H1 (cell line): ENCODE results near the gene DHTKD1. TPM values are rescaled to one million over a fixed set of nuclear protein-coding genes. Genes with fewer than 3 reads are reported as not detected.

Experiments
- CTCF ChIA-PET: fragments of 300-600 bp; sonication (Branson Sonifier 250); formaldehyde crosslinking; loops from one replicate; lab custom pipeline; 2021; ENCODE audit not compliant: partially characterized antibody; lab: Charles Lee
- POLR2A ChIA-PET: fragments of 300-600 bp; sonication (Branson Sonifier 250); formaldehyde crosslinking; loops from one replicate; lab custom pipeline; 2021; ENCODE audit warnings: inconsistent platforms; ENCODE audit not compliant: partially characterized antibody; lab: Charles Lee
- DNase-seq, 2 experiments: peaks; one replicate each; pipeline versions ENCODE4 v3.0.0 to v3.0.0-alpha.2; 2010 to 2022; ENCODE audit warnings: low spot score in 2 of 2, low read depth in 1 of 2, mixed read lengths in 1 of 2
- FAIRE-seq: peaks from 2 replicates; lab custom pipeline; 2011; peaks lifted over from hg19 to GRCh38; lab: Jason Lieb, UNC
- H2AFZ ChIP-seq: 2 replicates; pipeline ENCODE4 v1.8.1; 2012; ENCODE audit warnings: low read length, inconsistent platforms
- H2AK5ac ChIP-seq: 2 replicates; pipeline ENCODE4 v1.6.1; 2013; ENCODE audit warnings: low read depth, low read length
- H2BK120ac ChIP-seq: replicated peaks from 2 replicates; pipeline ENCODE3; 2013; ENCODE audit warnings: low read depth, low read length, inconsistent platforms
- H2BK12ac ChIP-seq: 2 replicates; pipeline ENCODE4 v1.6.1; 2013; ENCODE audit warnings: low read depth, low read length
- H2BK15ac ChIP-seq: 2 replicates; pipeline ENCODE4 v1.6.1; 2013; ENCODE audit warnings: low read length
- H2BK20ac ChIP-seq: 2 replicates; pipeline ENCODE4 v1.6.1; 2013; ENCODE audit warnings: low read length
- H2BK5ac ChIP-seq: 2 replicates; pipeline ENCODE4 v1.6.1; 2013; ENCODE audit warnings: low read depth, low read length
- H3K14ac ChIP-seq: 2 replicates; pipeline ENCODE4 v1.6.1; 2013; ENCODE audit warnings: inconsistent platforms; ENCODE audit not compliant: insufficient read length
- H3K18ac ChIP-seq: 2 replicates; pipeline ENCODE4 v1.6.1; 2013; ENCODE audit warnings: low read length; ENCODE audit errors: extremely low read depth
- H3K23ac ChIP-seq: 2 replicates; pipeline ENCODE4 v1.6.1; 2013; ENCODE audit warnings: inconsistent platforms; ENCODE audit not compliant: insufficient read length
- H3K23me2 ChIP-seq: 2 replicates; pipeline ENCODE4 v1.6.1; 2013; ENCODE audit warnings: low read depth, low read length
- H3K27ac ChIP-seq: 2 replicates; pipeline ENCODE4 v1.6.1; 2011; ENCODE audit warnings: low read depth, low read length, inconsistent platforms
- H3K27me3 ChIP-seq, 4 experiments: replicated peaks in 1 of 4; 1 replicate in 1 of 4; 2 replicates in 3 of 4; pipeline versions ENCODE4 v1.6.1 to v1.8.1; 2011 to 2013; ENCODE audit warnings: low read length in 3 of 4, mild to moderate bottlenecking in 3 of 4, inconsistent platforms in 2 of 4, mixed read lengths in 2 of 4, moderate library complexity in 1 of 4; ENCODE audit not compliant: control insufficient read depth in 3 of 4, insufficient read depth in 3 of 4; ENCODE audit errors: extremely low read depth in 1 of 4
- H3K36me3 ChIP-seq, 4 experiments: 2 replicates each; pipeline versions ENCODE4 v1.6.1 to v1.8.1; 2011 to 2013; ENCODE audit warnings: mild to moderate bottlenecking in 4 of 4, low read length in 3 of 4, moderate library complexity in 2 of 4, control low read depth in 1 of 4, inconsistent platforms in 1 of 4; ENCODE audit not compliant: insufficient read depth in 4 of 4, control insufficient read depth in 2 of 4
- H3K4ac ChIP-seq: replicated peaks from 2 replicates; pipeline ENCODE3; 2013; ENCODE audit warnings: low read length, low read depth, mixed read lengths, inconsistent platforms; ENCODE audit not compliant: insufficient read length
- H3K4me1 ChIP-seq, 4 experiments: replicated peaks in 1 of 4; 1 replicate in 1 of 4; 2 replicates in 3 of 4; pipeline versions ENCODE4 v1.6.1 to v1.8.1; 2011 to 2013; ENCODE audit warnings: low read length in 3 of 4, inconsistent platforms in 2 of 4, mixed read lengths in 1 of 4; ENCODE audit not compliant: insufficient read depth in 4 of 4, control insufficient read depth in 3 of 4
- H3K4me2 ChIP-seq, 2 experiments: 2 replicates each; pipeline versions ENCODE4 v1.6.1 to v1.8.1; 2011 to 2013; ENCODE audit warnings: low read depth in 2 of 2, low read length in 2 of 2, control low read depth in 1 of 2, inconsistent platforms in 1 of 2, mild to moderate bottlenecking in 1 of 2; ENCODE audit not compliant: insufficient read depth in 1 of 2
- H3K4me3 ChIP-seq, 4 experiments: fragments of 200-600, 300-600 bp in 1 of 4; sonication (generic), shearing (Covaris generic), sonication (Bioruptor Twin) in 1 of 4; 2 replicates each; pipeline versions ENCODE4 v1.5.1 to v1.8.1; 2011 to 2016; ENCODE audit warnings: low read length in 4 of 4, low read depth in 3 of 4, control low read depth in 2 of 4, inconsistent platforms in 2 of 4, mild to moderate bottlenecking in 2 of 4, mixed read lengths in 1 of 4, moderate library complexity in 1 of 4; ENCODE audit not compliant: insufficient read depth in 2 of 4; ENCODE audit errors: extremely low read depth in 1 of 4
- H3K56ac ChIP-seq: replicated peaks from 2 replicates; pipeline ENCODE3; 2013; ENCODE audit warnings: low read depth, mild to moderate bottlenecking, mixed read lengths, low read length, inconsistent platforms; ENCODE audit not compliant: insufficient read length
- H3K79me1 ChIP-seq: 2 replicates; pipeline ENCODE4 v1.6.1; 2013; ENCODE audit warnings: low read depth, low read length, control low read depth
- H3K79me2 ChIP-seq, 2 experiments: 2 replicates each; pipeline versions ENCODE4 v1.6.1 to v1.8.1; 2012 to 2013; ENCODE audit warnings: low read length in 2 of 2, mild to moderate bottlenecking in 2 of 2, inconsistent platforms in 1 of 2; ENCODE audit not compliant: insufficient read depth in 2 of 2, control insufficient read depth in 1 of 2
- H3K9ac ChIP-seq, 4 experiments: replicated peaks in 1 of 4; 1 replicate in 1 of 4; 2 replicates in 3 of 4; pipeline versions ENCODE4 v1.6.1 to v1.8.1; 2011 to 2013; ENCODE audit warnings: low read depth in 3 of 4, low read length in 3 of 4, control low read depth in 2 of 4, mild to moderate bottlenecking in 2 of 4, moderate library complexity in 2 of 4, inconsistent platforms in 1 of 4; ENCODE audit errors: extremely low read depth in 1 of 4
- H3K9me3 ChIP-seq, 2 experiments: 2 replicates each; pipeline versions ENCODE4 v1.6.1 to v1.8.1; 2012 to 2013; ENCODE audit warnings: mild to moderate bottlenecking in 2 of 2, moderate library complexity in 2 of 2, control low read depth in 1 of 2, inconsistent platforms in 1 of 2, low read depth in 1 of 2, low read length in 1 of 2, mixed read lengths in 1 of 2; ENCODE audit not compliant: insufficient read depth in 2 of 2
- H4K20me1 ChIP-seq, 2 experiments: replicated peaks in 1 of 2; 2 replicates each; pipeline versions ENCODE3 to v1.8.1; 2011 to 2013; ENCODE audit warnings: inconsistent platforms in 2 of 2, low read length in 2 of 2, mild to moderate bottlenecking in 1 of 2; ENCODE audit not compliant: insufficient read depth in 2 of 2, control insufficient read depth in 1 of 2
- H4K5ac ChIP-seq: 2 replicates; pipeline ENCODE4 v1.6.1; 2013; ENCODE audit warnings: low read length, low read depth, mixed read lengths, inconsistent platforms; ENCODE audit not compliant: insufficient read length
- H4K8ac ChIP-seq: 2 replicates; pipeline ENCODE4 v1.8.0; 2013; ENCODE audit warnings: mild to moderate bottlenecking, moderate library complexity, low read length, inconsistent platforms; ENCODE audit not compliant: insufficient read depth; ENCODE audit errors: extremely low read depth
- H4K91ac ChIP-seq: replicated peaks from 2 replicates; pipeline ENCODE3; 2013; ENCODE audit warnings: low read length, mixed read lengths, inconsistent platforms; ENCODE audit not compliant: insufficient read length
- CREB1 ChIP-seq: IDR thresholded peaks from 2 replicates; pipeline ENCODE4 v1.6.1; 2012; ENCODE audit warnings: inconsistent platforms
- KDM1A ChIP-seq: fragments of 200-600, 300-600 bp; sonication (generic); IDR thresholded peaks from 2 replicates; pipeline ENCODE4 v1.7.1; 2016; ENCODE audit warnings: mild to moderate bottlenecking, low read length, borderline replicate concordance
- KDM4A ChIP-seq: IDR thresholded peaks from one replicate; pipeline ENCODE4 v1.7.1; 2012; ENCODE audit warnings: low read depth, mild to moderate bottlenecking, moderate library complexity, low read length, inconsistent platforms; ENCODE audit not compliant: severe bottlenecking
- MAX ChIP-seq: IDR thresholded peaks from 2 replicates; pipeline ENCODE4 v1.6.1; 2012; ENCODE audit warnings: inconsistent platforms
- SAP30 ChIP-seq: fragments of 300-600 bp; sonication (generic); IDR thresholded peaks from 2 replicates; pipeline ENCODE4 v1.7.1; 2012; ENCODE audit warnings: low read length, moderate library complexity, mild to moderate bottlenecking, inconsistent platforms; ENCODE audit not compliant: insufficient read depth, insufficient replicate concordance
- TEAD4 ChIP-seq: IDR thresholded peaks from 2 replicates; pipeline ENCODE4 v1.6.1; 2012; ENCODE audit warnings: low read depth, low read length, inconsistent platforms, mixed read lengths
- WGBS, 2 experiments: shearing (Covaris generic) in 1 of 2; methylation state at CpG; one replicate each; pipeline versions ENCODE4 v1.1.6 to v1.1.7; 2013 to 2015; ENCODE audit warnings: low lambda C conversion rate in 2 of 2, mixed read lengths in 2 of 2, inconsistent platforms in 1 of 2, low coverage in 1 of 2, missing lambda C conversion rate in 1 of 2; ENCODE audit not compliant: insufficient replicate concordance in 2 of 2, insufficient coverage in 1 of 2, insufficient read length in 1 of 2; ENCODE audit errors: extremely low coverage in 1 of 2, missing lambda C conversion rate in 1 of 2; 5-methylcytosine and 5-hydroxymethylcytosine counted together
- polyA plus RNA-seq, 7 experiments: library from polyadenylated mRNA; depleted of rRNA in 3 of 7; stranded (reverse) in 5 of 7; unstranded in 2 of 7; fragments of >200 nt in 5 of 7; fragments of 200-250 nt in 2 of 7; gene quantifications; 1 replicate in 5 of 7; 2 replicates in 1 of 7; 4 replicates in 1 of 7; pipeline versions ENCODE4 v1.2.1 to v1.2.3, GENCODE V29; 2011 to 2013; ENCODE audit warnings: missing spikeins in 2 of 7, mixed read lengths in 2 of 7
- total RNA-seq: library from RNA; stranded (reverse); fragmentation: NEBNext Ultra II Directional; extraction: Animal tissue kit (Norgen Biotek cat#: 25700); gene quantifications from 2 replicates; pipeline ENCODE4 v1.2.1, GENCODE V29; 2021

The DHTKD1 gene
- total and polyA plus RNA-seq, 2 of the 8 experiments (the other 6 are each of a cell fraction or from before 2014, with no cell fraction given) = 49.8 to 74.9 TPM

- H3K18ac ChIP-seq = no peak overlapping the region
- H3K56ac ChIP-seq = no peak overlapping the region
- no peak overlapping the region for H4K5ac ChIP-seq
- POLR2A ChIA-PET = interaction anchor here (3.9 kb wide), 1 partner anchor 11 kb away, joined by 17 read pairs; the partner anchor contains the start of gene UPF2
- H2BK120ac ChIP-seq = no peak overlapping the region
- H2BK5ac ChIP-seq = no peak overlapping the region
- H3K27me3 ChIP-seq = no peaks in the 10 kb centered on the region
- peaks cover 4% of the 10 kb centered on the region for H3K79me1 ChIP-seq
- no peak overlapping the region for H3K4me3 ChIP-seq
- H3K23ac ChIP-seq = no peak overlapping the region
- TF ChIP-seq KDM1A = no peak
- no peak for TF ChIP-seq KDM4A
- TF ChIP-seq SAP30 = no peak
- TF ChIP-seq CREB1 = no peak
- no peak for TF ChIP-seq MAX
- no peak for TF ChIP-seq TEAD4
- CTCF ChIA-PET = interaction anchor here (0.6 to 1.2 kb wide), 2 partner anchors 9 to 202 kb away, joined by 4 to 5 read pairs; no protein-coding TSS in a partner anchor
- WGBS, 2 experiments = 88% methylated on average over 4 of the region's 4 CpGs; no CpG with 5 or more reads in 1 of the 2 experiments
- no peaks in the 10 kb centered on the region for H3K23me2 ChIP-seq
- peaks cover 0 to 4% of the 10 kb centered on the region in 2 experiments for H4K20me1 ChIP-seq
- no peaks in the 10 kb centered on the region for H3K9me3 ChIP-seq
- no peak for DNase-seq
- H3K4ac ChIP-seq = no peak overlapping the region
- no peak overlapping the region for H3K27ac ChIP-seq
- no peak overlapping the region for H4K8ac ChIP-seq
- no peak overlapping the region for H2AFZ ChIP-seq
- peaks cover 0 to 51% of the 10 kb centered on the region in 2 experiments; a peak in 3 of 4 replicates for H3K79me2 ChIP-seq
- H3K4me1 ChIP-seq = no peaks in the 10 kb centered on the region
- H3K14ac ChIP-seq = no peak overlapping the region
- H2AK5ac ChIP-seq = no peak overlapping the region
- FAIRE-seq = no peak
- no peak overlapping the region for H4K91ac ChIP-seq
- H3K4me2 ChIP-seq = no peak overlapping the region
- no peak overlapping the region for H2BK20ac ChIP-seq
- peaks cover 9 to 47% (median 19%) of the 10 kb centered on the region in 4 experiments for H3K36me3 ChIP-seq
- H3K9ac ChIP-seq = no peak overlapping the region
- H2BK12ac ChIP-seq = no peak overlapping the region
- H2BK15ac ChIP-seq = no peak overlapping the region
Observed at GRCh38 chr10:12031404-12031803, 37.4 kb upstream of the DHTKD1 start.
